ENCODE data around the gene GPR45.
"Not testable (repeated sequence)": the region's sequence is repeated elsewhere in the genome, so short reads cannot be mapped to it uniquely, and the experiment has no call there.

The GPR45 gene

GRCh38 chr2:105241443-105241842 is at the start of gene GPR45:
GPR45 (plus strand) TSS chr2:105241743; CDS start chr2:105241859, 116 bp downstream.
- no peak for DNase-seq

- no peak for DNase-seq
Measured at GRCh38 chr2:105194022-105194675, 47.4 kb upstream of the GPR45 start.

- no peak for DNase-seq
Measured at GRCh38 chr2:105196651-105197050, 44.9 kb upstream of the GPR45 start.

GRCh38 chr2:105215586-105216192 is 25.9 kb upstream of the GPR45 start:
- DNase-seq, result no peak

- DNase-seq, result no peak
Measured at GRCh38 chr2:105220604-105221003, 20.9 kb upstream of the GPR45 start.

- DNase-seq, result no peak
Measured at GRCh38 chr2:105224444-105224843, 17.1 kb upstream of the GPR45 start.

GRCh38 chr2:105231232-105231619 is 10.3 kb upstream of the GPR45 start:
- DNase-seq, result no peak

- peak; percentile 51 for DNase-seq
Measured at GRCh38 chr2:105235388-105236059, 6.0 kb upstream of the GPR45 start.

GRCh38 chr2:105236060-105236424 is 5.5 kb upstream of the GPR45 start:
- peak; percentile 65 for DNase-seq

- DNase-seq, result no peak
Measured at GRCh38 chr2:105237045-105237765, 4.3 kb upstream of the GPR45 start.

GRCh38 chr2:105238664-105239240 is 2.8 kb upstream of the GPR45 start:
- no peak for DNase-seq

GRCh38 chr2:105239924-105240323 is 1.6 kb upstream of the GPR45 start:
- no peak for DNase-seq

GRCh38 chr2:105242286-105242993 is 897 bp downstream of the GPR45 start:
- no peak for DNase-seq

- DNase-seq, result no peak
Measured at GRCh38 chr2:105243961-105244360, 2.4 kb downstream of the GPR45 start.

- no peak for DNase-seq
Measured at GRCh38 chr2:105244451-105244850, 2.9 kb downstream of the GPR45 start.

- DNase-seq, result no peak
Measured at GRCh38 chr2:105248316-105249070, 7.0 kb downstream of the GPR45 start.

GRCh38 chr2:105249181-105249580 is 7.6 kb downstream of the GPR45 start:
- DNase-seq, result peak; percentile 7

- no peak for DNase-seq
Measured at GRCh38 chr2:105249891-105250290, 8.3 kb downstream of the GPR45 start.

- DNase-seq, result not testable (repeated sequence)
Measured at GRCh38 chr2:105251016-105251648, 9.6 kb downstream of the GPR45 start.

GRCh38 chr2:105252271-105252670 is 10.7 kb downstream of the GPR45 start:
- DNase-seq, result no peak

GRCh38 chr2:105254531-105255210 is 13.1 kb downstream of the GPR45 start:
- DNase-seq, result no peak
